ENCODE data around the gene KCNQ1.

DNA sequence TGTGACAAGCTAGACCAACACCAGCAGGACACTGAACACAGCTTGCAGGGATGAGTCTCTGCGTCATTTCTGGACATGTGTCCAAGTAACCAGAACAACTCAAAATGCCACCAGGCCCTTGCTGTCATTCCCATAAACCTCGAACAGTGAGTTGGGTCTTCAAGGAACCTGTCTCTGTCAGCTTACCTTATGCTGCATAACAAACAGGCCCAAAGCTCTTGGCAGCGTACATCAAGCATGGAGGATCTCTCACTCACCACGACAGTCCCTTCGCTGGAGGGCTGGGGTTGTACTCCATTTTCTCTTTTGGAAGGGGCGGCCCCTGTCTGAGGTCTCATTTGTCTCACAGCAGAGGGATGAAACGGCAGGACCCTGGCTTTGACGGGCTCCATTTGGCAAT is 434.0 kb downstream of the KCNQ1 start:
- TF ChIP-seq, protein P1, sequence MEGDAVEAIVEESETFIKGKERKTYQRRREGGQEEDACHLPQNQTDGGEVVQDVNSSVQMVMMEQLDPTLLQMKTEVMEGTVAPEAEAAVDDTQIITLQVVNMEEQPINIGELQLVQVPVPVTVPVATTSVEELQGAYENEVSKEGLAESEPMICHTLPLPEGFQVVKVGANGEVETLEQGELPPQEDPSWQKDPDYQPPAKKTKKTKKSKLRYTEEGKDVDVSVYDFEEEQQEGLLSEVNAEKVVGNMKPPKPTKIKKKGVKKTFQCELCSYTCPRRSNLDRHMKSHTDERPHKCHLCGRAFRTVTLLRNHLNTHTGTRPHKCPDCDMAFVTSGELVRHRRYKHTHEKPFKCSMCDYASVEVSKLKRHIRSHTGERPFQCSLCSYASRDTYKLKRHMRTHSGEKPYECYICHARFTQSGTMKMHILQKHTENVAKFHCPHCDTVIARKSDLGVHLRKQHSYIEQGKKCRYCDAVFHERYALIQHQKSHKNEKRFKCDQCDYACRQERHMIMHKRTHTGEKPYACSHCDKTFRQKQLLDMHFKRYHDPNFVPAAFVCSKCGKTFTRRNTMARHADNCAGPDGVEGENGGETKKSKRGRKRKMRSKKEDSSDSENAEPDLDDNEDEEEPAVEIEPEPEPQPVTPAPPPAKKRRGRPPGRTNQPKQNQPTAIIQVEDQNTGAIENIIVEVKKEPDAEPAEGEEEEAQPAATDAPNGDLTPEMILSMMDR (IDR thresholded peaks at IDR 0.05): no peak
- TF ChIP-seq YY1 (IDR thresholded peaks at IDR 0.05; ENCODE audit: low read depth) (no peak), EP300 (IDR thresholded peaks at IDR 0.05; ENCODE audit: borderline replicate concordance in 1 of 2, low read depth in 1 of 2, low read length in 1 of 2) (no peak), SMC3 (IDR thresholded peaks at IDR 0.05; ENCODE audit: low read depth, low read length) (no peak), POLR2AphosphoS5 (IDR thresholded peaks at IDR 0.05; ENCODE audit: low read depth, low read length) (no peak), CHD2 (IDR thresholded peaks at IDR 0.05; ENCODE audit: low read length, partially characterized antibody) (no peak), JUND (IDR thresholded peaks at IDR 0.05) (no peak), NFIC (IDR thresholded peaks at IDR 0.05; ENCODE audit: borderline replicate concordance) (no peak), SIN3A (IDR thresholded peaks at IDR 0.05; ENCODE audit: borderline replicate concordance, low read depth, low read length) (no peak), EZH2phosphoT487 (IDR thresholded peaks at IDR 0.05; ENCODE audit: borderline replicate concordance, low read depth) (no peak), RFX5 (IDR thresholded peaks at IDR 0.05; ENCODE audit: low read length) (no peak), ELF1 (IDR thresholded peaks at IDR 0.05) (no peak), REST (IDR thresholded peaks at IDR 0.05; ENCODE audit: low read depth, low read length) (no peak)

All from SK-N-SH (cell line).